Measurements from ENCODE around the gene MCRS1.

GRCh38 chr12:49565406-49566265 lies 2.3 kb downstream of the MCRS1 start:
- TF ChIP-seq CTCF (IDR thresholded peaks at IDR 0.05; ENCODE audit: low read length), result no peak
- TF ChIP-seq EZH2 (optimal IDR thresholded peaks at IDR 0.05; ENCODE audit: low read depth, low read length), result no peak
